Measurements from ENCODE around the gene CLTC. TPM values are rescaled to one million over a fixed set of nuclear protein-coding genes. Genes with fewer than 3 reads are reported as not detected.

CLTC gene
- total and polyA plus RNA-seq, 2 of the 4 experiments (the other 2 are of a cell fraction) = 181 to 641 TPM

GRCh38 chr17:59688496-59688895, 68.8 kb downstream of the CLTC start:
- Histone ChIP-seq H3K27ac (ENCODE audit: insufficient read depth, low read length) (no peak overlapping the region), H3K23ac (ENCODE audit: low read depth, low read length) (no peak overlapping the region), H3K79me1 (ENCODE audit: low read depth in 1 of 2, low read length in 2 of 2) (peaks cover 21 to 49% of the 10 kb centered on the region in 2 experiments), H3K18ac (ENCODE audit: low read depth, low read length) (no peak overlapping the region), H2AK9ac (replicated peaks; ENCODE audit: low read depth, low read length, poor library complexity) (no peak overlapping the region), H3K9me1 (ENCODE audit: insufficient read depth, low read length) (peaks cover 3% of the 10 kb centered on the region; the same call in 1 of the 2 replicates), H2BK15ac (ENCODE audit: low read depth, low read length) (no peak overlapping the region), H3K56ac (ENCODE audit: extremely low read depth, insufficient read depth, low read length) (no peak overlapping the region), H2AFZ (replicated peaks; ENCODE audit: low read length, poor library complexity) (no peak overlapping the region), H3K4me1 (ENCODE audit: control insufficient read depth, insufficient read depth, low read length) (no peaks in the 10 kb centered on the region; the same call in 1 of the 2 replicates), H3K9ac (ENCODE audit: low read depth, low read length) (no peak overlapping the region), H4K5ac (ENCODE audit: low read depth, low read length) (no peak overlapping the region), H3K4ac (ENCODE audit: low read depth, low read length) (no peak overlapping the region), H4K91ac (ENCODE audit: insufficient read depth, low read depth, low read length) (no peak overlapping the region), H4K20me1 (ENCODE audit: insufficient read depth, low read length) (peaks cover 3% of the 10 kb centered on the region), H3K27me3 (ENCODE audit: control insufficient read depth, insufficient read depth, low read length) (no peaks in the 10 kb centered on the region), H2BK120ac (ENCODE audit: low read depth, low read length) (no peak overlapping the region), H4K8ac (ENCODE audit: low read depth in 2 of 2, low read length in 2 of 2) (no peak overlapping the region), H2BK20ac (ENCODE audit: low read depth, low read length) (no peak overlapping the region), H3K4me2 (ENCODE audit: low read depth, low read length) (no peak overlapping the region), H2AK5ac (ENCODE audit: low read depth, low read length) (no peak overlapping the region), H3K9me3 (ENCODE audit: control insufficient read depth, insufficient read depth, low read length) (no peaks in the 10 kb centered on the region), H3K36me3 (ENCODE audit: control insufficient read depth, insufficient read depth, low read length) (peaks cover 51% of the 10 kb centered on the region), H3K4me3 (ENCODE audit: insufficient read depth, low read depth, low read length) (no peak overlapping the region), H3K14ac (replicated peaks; ENCODE audit: low read depth, low read length) (no peak overlapping the region), H2BK5ac (ENCODE audit: low read depth, low read length, poor library complexity, severe bottlenecking) (no peak overlapping the region)
- intact Hi-C loops (cut with micrococcal nuclease) = loop anchor here (1.0 kb wide), 1 partner anchor 8 kb away; no protein-coding TSS in a partner anchor
- no TSS peak for BruUV-seq (replicated peaks)
- WGBS, 2 experiments (ENCODE audit: extremely low coverage in 2 of 2, insufficient read length in 1 of 2) = no CpG with 5 or more reads among the region's 2 CpGs
- in situ Hi-C loops (cut with MboI; ENCODE audit: low sequenced_read_pairs) = loop anchor here (10.0 kb wide), 1 partner anchor 366 kb away; no protein-coding TSS in a partner anchor
- ChIA-PET POLR2A (ENCODE audit: unreplicated experiment) (no interaction called here), CTCF (interaction anchor here (1.4 kb wide), 1 partner anchor 8 kb away, joined by 3 read pairs; no protein-coding TSS in a partner anchor)
- DNase-seq = no peak
- dilution Hi-C loops (cut with HindIII; ENCODE audit: low sequenced_read_pairs, unreplicated experiment) = no loop called here
- no peak for ATAC-seq (ENCODE audit: low read depth)
- TF ChIP-seq BHLHE40 (IDR thresholded peaks at IDR 0.05; ENCODE audit: low read depth, low read length) (no peak), CTCF (conservative IDR thresholded peaks at IDR 0.05; ENCODE audit: low read depth, low read length) (no peak), CEBPB (IDR thresholded peaks at IDR 0.05; ENCODE audit: low read depth, low read length) (no peak), FOS (IDR thresholded peaks at IDR 0.05; ENCODE audit: low read depth, low read length) (no peak), RAD21 (IDR thresholded peaks at IDR 0.05; ENCODE audit: low read length) (no peak), RCOR1 (IDR thresholded peaks at IDR 0.05; ENCODE audit: insufficient replicate concordance, low read length) (no peak), RFX5 (IDR thresholded peaks at IDR 0.05; ENCODE audit: low read depth, low read length) (no peak), CHD1 (IDR thresholded peaks at IDR 0.05; ENCODE audit: low read depth, low read length) (no peak), POLR2A (IDR thresholded peaks at IDR 0.05; ENCODE audit: low read depth, low read length) (no peak), USF2 (IDR thresholded peaks at IDR 0.05; ENCODE audit: low read depth, low read length) (no peak)
